HEK293T (cell line): ENCODE data around the gene FAM168B.

Experiments
- CTCF ChIA-PET: fragments of 350-600 bp; formaldehyde crosslinking; extraction: SDS; loops from one replicate; lab custom pipeline; 2021; ENCODE audit warnings: antibody characterized with exemption, inconsistent platforms; lab: Yijun Ruan, JAX
- POLR2A ChIA-PET: fragments of 350-600 bp; formaldehyde crosslinking; extraction: SDS; loops from one replicate; lab custom pipeline; 2020; ENCODE audit warnings: antibody characterized with exemption, inconsistent platforms; lab: Yijun Ruan, JAX
- DNase-seq: peaks from one replicate; pipeline ENCODE4 v3.0.0; 2012; ENCODE audit warnings: mixed read lengths; ENCODE audit errors: extremely low spot score
- ARNT ChIP-seq: fragments of 450-650 bp; IDR thresholded peaks from 2 replicates; pipeline ENCODE4 v1.6.1; 2017; ENCODE audit warnings: mild to moderate bottlenecking
- BHLHE40 ChIP-seq: fragments of 450-650 bp; IDR thresholded peaks from 2 replicates; pipeline ENCODE4 v1.6.1; 2016; ENCODE audit warnings: mild to moderate bottlenecking, moderate library complexity, borderline replicate concordance
- CTBP1 ChIP-seq: fragments of 450-650 bp; IDR thresholded peaks from 2 replicates; pipeline ENCODE4 v1.6.1; 2016; ENCODE audit warnings: borderline replicate concordance
- ELF4 ChIP-seq: fragments of 450-650 bp; IDR thresholded peaks from 2 replicates; pipeline ENCODE4 v1.6.1; 2017; ENCODE audit warnings: antibody characterized with exemption
- FOXA1 ChIP-seq: fragments of 450-650 bp; IDR thresholded peaks from 2 replicates; pipeline ENCODE4 v1.6.1; 2016; ENCODE audit warnings: mild to moderate bottlenecking
- FOXK2 ChIP-seq: fragments of 450-650 bp; IDR thresholded peaks from 2 replicates; pipeline ENCODE4 v1.6.1; 2016; ENCODE audit warnings: mild to moderate bottlenecking
- FOXM1 ChIP-seq: fragments of 450-650 bp; IDR thresholded peaks from 2 replicates; pipeline ENCODE4 v1.6.1; 2017; ENCODE audit warnings: mild to moderate bottlenecking, borderline replicate concordance
- HDGF ChIP-seq: fragments of 450-650 bp; IDR thresholded peaks from 2 replicates; pipeline ENCODE4 v1.6.1; 2017; ENCODE audit warnings: antibody characterized with exemption, borderline replicate concordance
- L3MBTL2 ChIP-seq: fragments of 450-650 bp; conservative IDR thresholded peaks from 2 replicates; pipeline ENCODE4 v1.6.1; 2016; ENCODE audit warnings: mild to moderate bottlenecking
- LEF1 ChIP-seq: fragments of 450-650 bp; IDR thresholded peaks from 2 replicates; pipeline ENCODE4 v1.6.1; 2017; ENCODE audit warnings: mild to moderate bottlenecking, borderline replicate concordance
- NFRKB ChIP-seq: fragments of 450-650 bp; IDR thresholded peaks from 2 replicates; pipeline ENCODE4 v1.6.1; 2016; ENCODE audit warnings: mild to moderate bottlenecking, moderate library complexity
- SP1 ChIP-seq: fragments of 450-650 bp; IDR thresholded peaks from 2 replicates; pipeline ENCODE4 v1.6.1; 2017
- SUZ12 ChIP-seq: fragments of 450-650 bp; IDR thresholded peaks from 2 replicates; pipeline ENCODE4 v1.6.1; 2016; ENCODE audit warnings: mild to moderate bottlenecking
- TARDBP ChIP-seq: fragments of 450-650 bp; IDR thresholded peaks from 2 replicates; pipeline ENCODE4 v1.6.1; 2016
- ZNF384 ChIP-seq: fragments of 450-650 bp; IDR thresholded peaks from 2 replicates; pipeline ENCODE4 v1.6.1; 2016
- TF ChIP-seq, protein P1 (sequence below): fragments of 450-650 bp; IDR thresholded peaks from 2 replicates; pipeline ENCODE4 v1.6.1; 2016

FAM168B gene

GRCh38 chr2:131046918-131047652 lies 46.2 kb downstream of the FAM168B start:
- ChIA-PET CTCF (no interaction called here), POLR2A (no interaction called here)

GRCh38 chr2:131046028-131046917 lies 47.0 kb downstream of the FAM168B start:
- CTCF ChIA-PET = no interaction called here
- POLR2A ChIA-PET = no interaction called here

More at GRCh38 chr2:131046918-131047652, 46.2 kb downstream of the FAM168B start:
- TF ChIP-seq ELF4 (no peak), BHLHE40 (no peak), SUZ12 (no peak), CTBP1 (no peak), TARDBP (no peak), ZNF384 (no peak), SP1 (no peak), FOXA1 (no peak)
- TF ChIP-seq, protein P1, sequence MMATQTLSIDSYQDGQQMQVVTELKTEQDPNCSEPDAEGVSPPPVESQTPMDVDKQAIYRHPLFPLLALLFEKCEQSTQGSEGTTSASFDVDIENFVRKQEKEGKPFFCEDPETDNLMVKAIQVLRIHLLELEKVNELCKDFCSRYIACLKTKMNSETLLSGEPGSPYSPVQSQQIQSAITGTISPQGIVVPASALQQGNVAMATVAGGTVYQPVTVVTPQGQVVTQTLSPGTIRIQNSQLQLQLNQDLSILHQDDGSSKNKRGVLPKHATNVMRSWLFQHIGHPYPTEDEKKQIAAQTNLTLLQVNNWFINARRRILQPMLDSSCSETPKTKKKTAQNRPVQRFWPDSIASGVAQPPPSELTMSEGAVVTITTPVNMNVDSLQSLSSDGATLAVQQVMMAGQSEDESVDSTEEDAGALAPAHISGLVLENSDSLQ = no peak
- no peak for DNase-seq

GRCh38 chr2:131045286-131046027 lies 47.8 kb downstream of the FAM168B start:
- TF ChIP-seq, protein P1 = no peak
- CTCF ChIA-PET = no interaction called here
- POLR2A ChIA-PET = no interaction called here
- DNase-seq = no peak

More at GRCh38 chr2:131046028-131046917, 47.0 kb downstream of the FAM168B start:
- no peak for TF ChIP-seq NFRKB
- TF ChIP-seq ZNF384 = no peak
- TF ChIP-seq, protein P1 = no peak
- TF ChIP-seq SUZ12 = no peak
- no peak for TF ChIP-seq ELF4
- TF ChIP-seq CTBP1 = no peak
- TF ChIP-seq LEF1 = no peak
- no peak for TF ChIP-seq L3MBTL2
- TF ChIP-seq ARNT = no peak
- no peak for TF ChIP-seq FOXM1
- no peak for TF ChIP-seq HDGF
- no peak for TF ChIP-seq SP1
- DNase-seq = no peak

GRCh38 chr2:131044757-131045150 lies 48.5 kb downstream of the FAM168B start:
- TF ChIP-seq FOXA1 (no peak), L3MBTL2 (no peak), CTBP1 (no peak)
- ChIA-PET CTCF (no interaction called here), POLR2A (no interaction called here)
- no peak for DNase-seq

- DNase-seq = no peak
- TF ChIP-seq BHLHE40 (no peak), FOXK2 (no peak), FOXM1 (no peak)
- ChIA-PET CTCF (no interaction called here), POLR2A (no interaction called here)
These were observed 49.0 kb downstream of the FAM168B start for GRCh38 chr2:131044075-131044756.

- no peak for DNase-seq
- CTCF ChIA-PET = no interaction called here
- TF ChIP-seq SP1 = no peak
- no peak for TF ChIP-seq TARDBP
- TF ChIP-seq, protein P1 = no peak
- TF ChIP-seq FOXK2 = no peak
- no peak for TF ChIP-seq CTBP1
- POLR2A ChIA-PET = no interaction called here
These were observed 49.8 kb downstream of the FAM168B start for GRCh38 chr2:131043199-131044074.
